BJ (cell line): ENCODE results near the gene GALNTL6. TPM values are rescaled to one million over a fixed set of nuclear protein-coding genes. Genes with fewer than 3 reads are reported as not detected.

ENCODE experiments used
- CTCF ChIA-PET: fragments of 350-600 bp; formaldehyde crosslinking; extraction: SDS; loops from one replicate; lab custom pipeline; 2021; ENCODE audit warnings: antibody characterized with exemption, inconsistent platforms; lab: Yijun Ruan, JAX
- POLR2A ChIA-PET: fragments of 300-600 bp; sonication (Branson Sonifier 250); formaldehyde crosslinking; extraction: SDS; loops from one replicate; lab custom pipeline; 2021; ENCODE audit warnings: antibody characterized with exemption; lab: Charles Lee
- DNase-seq: peaks from one replicate; pipeline ENCODE4 v3.0.0-alpha.2; 2011; ENCODE audit warnings: low read depth
- H3K27me3 ChIP-seq: 2 replicates; pipeline ENCODE4 v1.6.0; 2011; ENCODE audit warnings: low read length; ENCODE audit not compliant: control insufficient read depth, insufficient read depth
- H3K36me3 ChIP-seq: 2 replicates; pipeline ENCODE4 v1.5.1; 2011; ENCODE audit warnings: low read length; ENCODE audit not compliant: control insufficient read depth, insufficient read depth
- H3K4me3 ChIP-seq: 2 replicates; pipeline ENCODE4 v1.5.1; 2011; ENCODE audit warnings: low read depth, mild to moderate bottlenecking, control low read depth, low read length
- polyA plus RNA-seq: library from polyadenylated mRNA; depleted of rRNA; stranded (reverse); fragments of >200 nt; gene quantifications from 2 replicates; pipeline ENCODE4 v1.2.3, GENCODE V29; 2011
- TF ChIP-seq, protein P1 (sequence below): IDR thresholded peaks from 2 replicates; pipeline ENCODE4 v1.5.1; 2011; ENCODE audit warnings: low read depth, mild to moderate bottlenecking, control low read depth, inconsistent platforms, low read length, moderate library complexity; ENCODE audit not compliant: insufficient read depth

Gene GALNTL6
- polyA plus RNA-seq, 1 experiment, result 0.02 TPM

DNA sequence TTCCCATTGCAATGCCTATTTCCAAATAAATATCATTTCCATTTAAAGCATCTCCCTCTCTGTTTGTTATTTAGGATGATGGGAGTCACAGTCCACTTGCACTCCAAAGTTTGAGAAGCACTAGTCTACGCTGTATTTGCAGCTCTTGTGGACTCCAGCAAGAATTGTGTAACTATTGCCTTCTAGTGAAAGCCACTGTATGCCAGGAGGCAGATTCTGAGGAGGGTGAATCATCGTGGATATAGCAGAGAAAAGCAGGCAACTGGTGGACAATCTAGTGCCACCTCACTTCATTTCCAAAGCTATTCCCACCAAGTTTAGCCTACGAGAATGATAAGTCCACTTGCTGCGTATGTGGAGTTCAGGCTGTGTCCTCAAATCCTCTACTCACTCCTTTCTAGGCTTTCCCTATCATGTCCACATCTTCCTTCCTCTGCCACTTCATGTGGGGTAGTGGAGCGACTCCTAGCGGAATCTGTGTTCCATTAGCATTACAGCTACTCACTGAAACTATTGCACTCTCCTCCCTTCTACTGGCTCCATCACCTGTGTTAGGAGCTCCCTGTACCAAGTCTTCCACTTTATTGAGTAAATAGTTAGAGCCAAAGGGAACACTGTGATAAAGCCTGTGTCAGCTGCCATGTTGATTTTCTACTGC is 853.6 kb downstream of the GALNTL6 start:
- Histone ChIP-seq H3K36me3 (no peaks in the 10 kb centered on the region), H3K4me3 (no peak overlapping the region), H3K27me3 (no peaks in the 10 kb centered on the region)
- TF ChIP-seq, protein P1, sequence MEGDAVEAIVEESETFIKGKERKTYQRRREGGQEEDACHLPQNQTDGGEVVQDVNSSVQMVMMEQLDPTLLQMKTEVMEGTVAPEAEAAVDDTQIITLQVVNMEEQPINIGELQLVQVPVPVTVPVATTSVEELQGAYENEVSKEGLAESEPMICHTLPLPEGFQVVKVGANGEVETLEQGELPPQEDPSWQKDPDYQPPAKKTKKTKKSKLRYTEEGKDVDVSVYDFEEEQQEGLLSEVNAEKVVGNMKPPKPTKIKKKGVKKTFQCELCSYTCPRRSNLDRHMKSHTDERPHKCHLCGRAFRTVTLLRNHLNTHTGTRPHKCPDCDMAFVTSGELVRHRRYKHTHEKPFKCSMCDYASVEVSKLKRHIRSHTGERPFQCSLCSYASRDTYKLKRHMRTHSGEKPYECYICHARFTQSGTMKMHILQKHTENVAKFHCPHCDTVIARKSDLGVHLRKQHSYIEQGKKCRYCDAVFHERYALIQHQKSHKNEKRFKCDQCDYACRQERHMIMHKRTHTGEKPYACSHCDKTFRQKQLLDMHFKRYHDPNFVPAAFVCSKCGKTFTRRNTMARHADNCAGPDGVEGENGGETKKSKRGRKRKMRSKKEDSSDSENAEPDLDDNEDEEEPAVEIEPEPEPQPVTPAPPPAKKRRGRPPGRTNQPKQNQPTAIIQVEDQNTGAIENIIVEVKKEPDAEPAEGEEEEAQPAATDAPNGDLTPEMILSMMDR, result no peak
- ChIA-PET POLR2A (no interaction called here), CTCF (interaction anchor here (0.6 kb wide), 1 partner anchor 25 kb away, joined by 3 read pairs; no protein-coding TSS in a partner anchor)
- no peak for DNase-seq

DNA sequence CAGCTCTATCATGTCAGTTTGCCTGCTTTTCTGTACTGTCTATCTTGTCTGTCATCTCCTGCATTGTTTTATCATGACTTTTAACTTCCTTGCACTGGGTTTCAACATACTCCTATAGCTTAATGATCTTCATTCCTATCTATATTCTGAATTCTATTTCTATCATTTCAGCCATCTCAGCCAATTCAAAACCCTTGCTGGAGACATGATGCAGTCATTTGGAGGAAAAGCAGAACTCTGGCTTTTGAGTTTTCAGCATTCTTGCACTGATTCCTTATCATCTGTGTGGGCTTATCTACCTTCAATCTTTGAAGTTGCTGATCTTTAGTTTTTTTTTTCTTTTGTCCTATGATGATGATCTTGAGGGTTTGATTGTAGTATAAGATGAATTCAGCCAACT is 861.6 kb downstream of the GALNTL6 start:
- no peaks in the 10 kb centered on the region for H3K27me3 ChIP-seq
- H3K4me3 ChIP-seq, result no peak overlapping the region
- TF ChIP-seq, protein P1, result no peak
- no peak for DNase-seq
- CTCF ChIA-PET, result no interaction called here
- H3K36me3 ChIP-seq, result no peaks in the 10 kb centered on the region
- POLR2A ChIA-PET, result no interaction called here

DNA sequence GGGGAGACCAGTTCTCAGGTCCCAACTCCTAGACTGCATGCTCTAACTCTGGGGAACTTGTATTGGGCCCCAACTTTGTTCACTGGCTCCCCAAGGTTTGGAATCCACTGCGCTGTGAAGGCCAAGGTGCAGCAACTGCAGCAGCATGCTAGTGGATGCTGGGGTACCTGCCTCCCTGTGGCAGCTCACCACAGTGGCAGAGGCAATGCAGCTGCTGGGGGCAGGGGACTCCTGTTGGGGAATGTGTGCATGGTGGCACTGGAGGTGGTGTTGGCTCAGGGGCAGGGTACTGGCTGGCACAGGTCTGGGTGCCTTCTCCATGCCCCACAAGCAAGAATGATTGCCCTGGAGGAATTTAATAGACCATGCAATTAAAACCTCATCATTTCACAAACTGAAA is 862.0 kb downstream of the GALNTL6 start:
- Histone ChIP-seq H3K4me3 (no peak overlapping the region), H3K36me3 (no peaks in the 10 kb centered on the region), H3K27me3 (no peaks in the 10 kb centered on the region)
- CTCF ChIA-PET, result no interaction called here
- POLR2A ChIA-PET, result no interaction called here
- TF ChIP-seq, protein P1, result no peak
- DNase-seq, result no peak

DNA sequence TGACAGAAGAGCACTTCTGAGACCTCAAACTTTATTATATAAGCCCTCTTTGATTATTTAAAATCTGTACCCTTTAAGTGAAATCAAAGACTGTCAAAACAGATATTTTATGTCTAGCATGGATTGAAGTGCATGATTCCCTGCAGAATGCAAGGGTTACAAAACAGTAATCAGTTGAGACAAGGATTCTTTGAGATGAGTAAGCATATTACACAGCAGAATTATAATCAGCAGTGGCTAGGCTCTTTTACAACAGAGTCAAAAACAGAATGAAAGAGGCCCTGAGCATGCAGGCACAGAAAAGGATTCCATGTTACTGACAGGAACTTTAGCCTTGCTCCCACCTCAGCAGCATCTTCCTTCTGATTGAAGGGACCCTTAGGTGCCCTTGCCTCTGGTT is 867.5 kb downstream of the GALNTL6 start:
- DNase-seq, result no peak
- ChIA-PET POLR2A (no interaction called here), CTCF (no interaction called here)
- H3K36me3 ChIP-seq, result no peaks in the 10 kb centered on the region
- no peaks in the 10 kb centered on the region for H3K27me3 ChIP-seq
- TF ChIP-seq, protein P1, result no peak
- H3K4me3 ChIP-seq, result no peak overlapping the region

DNA sequence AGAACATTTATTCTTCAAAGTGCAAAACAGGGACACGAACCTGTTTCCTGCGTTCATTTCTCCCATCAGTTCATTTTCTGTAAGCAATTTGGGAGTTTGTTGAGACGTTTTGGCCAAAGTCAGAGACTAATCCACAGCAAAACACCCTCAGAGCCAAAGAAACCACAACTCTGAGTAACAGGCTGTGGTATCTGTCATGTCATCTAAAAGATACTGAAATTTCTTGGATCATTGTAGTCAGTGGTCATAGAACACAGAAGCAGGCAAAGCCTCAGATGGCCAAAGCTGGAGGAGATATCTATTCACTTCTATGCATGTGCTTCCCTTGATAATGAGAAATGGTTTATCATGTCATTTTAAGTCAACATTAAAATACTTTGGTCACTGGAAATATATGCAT is 869.8 kb downstream of the GALNTL6 start:
- no peaks in the 10 kb centered on the region for H3K27me3 ChIP-seq
- DNase-seq, result no peak
- ChIA-PET CTCF (no interaction called here), POLR2A (no interaction called here)
- no peaks in the 10 kb centered on the region for H3K36me3 ChIP-seq
- TF ChIP-seq, protein P1, result no peak
- H3K4me3 ChIP-seq, result no peak overlapping the region
